HCT116 (cell line): Measurements from ENCODE around the gene MATR3. TPM values are rescaled to one million over a fixed set of nuclear protein-coding genes. Genes with fewer than 3 reads are reported as not detected.

Source experiments
- ATAC-seq: fragments of 200-7000 bp; cut with Tn5 transposase; 2 replicates; pipeline ENCODE4 v1.9.1; 2020; ENCODE audit warnings: mild to moderate bottlenecking, moderate library complexity
- Bru-seq: library from RNA; stranded (reverse); fragments of 400-500 nt; gene quantifications from one replicate; lab custom pipeline; 2021; lab: Mats Ljungman, UMichigan
- BruChase-seq, 2 experiments: library from RNA; stranded (reverse); fragments of 400-500 nt; gene quantifications; one replicate each; lab custom pipeline; 2021; lab: Mats Ljungman, UMichigan
- BruUV-seq: library from RNA; stranded (reverse); fragments of 400-500 nt; replicated peaks from 2 replicates; lab custom pipeline; 2021; lab: Mats Ljungman, UMichigan
- CTCF ChIA-PET: fragments of 300-600 bp; sonication (Branson Sonifier 250); formaldehyde crosslinking; loops from one replicate; lab custom pipeline; 2021; ENCODE audit warnings: antibody characterized with exemption; lab: Charles Lee
- POLR2A ChIA-PET: fragments of 300-600, 350-600 bp; sonication (Branson Sonifier 250); formaldehyde crosslinking; loops from one replicate; lab custom pipeline; 2021; ENCODE audit warnings: antibody characterized with exemption; lab: Charles Lee
- RAD21 ChIA-PET, 2 experiments: fragments of 300-600 bp; sonication (Branson Sonifier 250); formaldehyde crosslinking; loops; one replicate each; lab custom pipeline; 2023; ENCODE audit warnings: low total read pairs in 2 of 2; ENCODE audit not compliant: uncharacterized antibody in 2 of 2, unreplicated experiment in 2 of 2, low non-redundant PET in 1 of 2; lab: Charles Lee
- DNase-seq: peaks from one replicate; pipeline ENCODE4 v3.0.0-alpha.2; 2010; ENCODE audit warnings: low read depth, low spot score
- H2AFZ ChIP-seq: fragments of 200-600 bp; shearing (Covaris generic), sonication (generic); 2 replicates; pipeline ENCODE4 v1.6.1; 2017; ENCODE audit warnings: low read depth, mixed run types, mixed read lengths, antibody characterized with exemption, low read length; ENCODE audit not compliant: poor library complexity, severe bottlenecking
- H3K27ac ChIP-seq: 2 replicates; pipeline ENCODE4 v1.5.1; 2012; ENCODE audit warnings: low read depth, low read length
- H3K27me3 ChIP-seq: fragments of 200-600 bp; sonication (generic); 2 replicates; pipeline ENCODE4 v1.6.1; 2016; ENCODE audit warnings: mixed run types, low read length, mixed read lengths; ENCODE audit not compliant: insufficient read depth
- H3K36me3 ChIP-seq, 2 experiments: fragments of 200-500 bp in 1 of 2; fragments of 200-600 bp in 1 of 2; sonication (Bioruptor generic) in 1 of 2; sonication (generic) in 1 of 2; 2 replicates each; pipeline versions ENCODE4 v1.5.1 to v1.6.1; 2014 to 2016; ENCODE audit warnings: low read length in 2 of 2, inconsistent platforms in 1 of 2, mixed read lengths in 1 of 2, mixed run types in 1 of 2; ENCODE audit not compliant: insufficient read depth in 2 of 2, control insufficient read depth in 1 of 2
- H3K4me1 ChIP-seq, 2 experiments: fragments of 200-600 bp in 1 of 2; sonication (generic) in 1 of 2; 2 replicates each; pipeline versions ENCODE4 v1.5.1 to v1.6.1; 2012 to 2017; ENCODE audit warnings: low read length in 2 of 2, inconsistent platforms in 1 of 2, mild to moderate bottlenecking in 1 of 2, mixed read lengths in 1 of 2, mixed run types in 1 of 2, moderate library complexity in 1 of 2; ENCODE audit not compliant: insufficient read depth in 2 of 2, control insufficient read depth in 1 of 2
- H3K4me2 ChIP-seq: fragments of 200-600 bp; sonication (generic); 2 replicates; pipeline ENCODE4 v1.6.1; 2017; ENCODE audit warnings: mixed run types, low read length, mixed read lengths
- H3K4me3 ChIP-seq, 2 experiments: fragments of 200-600 bp in 1 of 2; sonication (generic) in 1 of 2; replicated peaks in 1 of 2; 2 replicates each; pipeline ENCODE4 v1.5.1; 2011 to 2016; ENCODE audit warnings: low read length in 2 of 2, control low read depth in 1 of 2, low read depth in 1 of 2, mild to moderate bottlenecking in 1 of 2, mixed read lengths in 1 of 2, mixed run types in 1 of 2
- H3K79me2 ChIP-seq: fragments of 200-600 bp; sonication (generic); 2 replicates; pipeline ENCODE4 v1.6.1; 2017; ENCODE audit warnings: mild to moderate bottlenecking, mixed run types, low read length, moderate library complexity, mixed read lengths; ENCODE audit not compliant: insufficient read depth
- H3K9ac ChIP-seq: fragments of 200-600 bp; sonication (generic); 2 replicates; pipeline ENCODE4 v1.6.1; 2016; ENCODE audit warnings: low read length, mixed read lengths
- H3K9me2 ChIP-seq: fragments of 200-600 bp; sonication (generic), shearing (Covaris generic); 2 replicates; pipeline ENCODE4 v1.6.1; 2017; ENCODE audit warnings: mixed run types, mild to moderate bottlenecking, moderate library complexity; ENCODE audit not compliant: insufficient read depth
- H3K9me3 ChIP-seq, 2 experiments: fragments of 200-500 bp in 1 of 2; fragments of 200-600 bp in 1 of 2; sonication (Bioruptor generic) in 1 of 2; sonication (generic) in 1 of 2; 2 replicates each; pipeline ENCODE4 v1.6.1; 2014 to 2017; ENCODE audit warnings: low read length in 2 of 2, mixed read lengths in 2 of 2, inconsistent platforms in 1 of 2, low read depth in 1 of 2, mild to moderate bottlenecking in 1 of 2, mixed run types in 1 of 2, moderate library complexity in 1 of 2; ENCODE audit not compliant: control insufficient read depth in 1 of 2, insufficient read depth in 1 of 2
- H4K20me1 ChIP-seq: fragments of 200-600 bp; sonication (generic), shearing (Covaris generic); 2 replicates; pipeline ENCODE4 v1.6.1; 2017; ENCODE audit warnings: mixed run types, mild to moderate bottlenecking, moderate library complexity; ENCODE audit not compliant: insufficient read depth
- CBX3 ChIP-seq: IDR thresholded peaks from 2 replicates; pipeline ENCODE4 v1.6.1; 2012; ENCODE audit warnings: low read depth
- CEBPB ChIP-seq: IDR thresholded peaks from 2 replicates; pipeline ENCODE4 v1.6.1; 2012; ENCODE audit warnings: low read depth
- EGR1 ChIP-seq: IDR thresholded peaks from 2 replicates; pipeline ENCODE4 v1.6.1; 2012; ENCODE audit warnings: low read depth
- ELF1 ChIP-seq: IDR thresholded peaks from 2 replicates; pipeline ENCODE4 v1.6.1; 2012; ENCODE audit warnings: low read depth, borderline replicate concordance
- EZH2phosphoT487 ChIP-seq: fragments of 200-600 bp; IDR thresholded peaks from 2 replicates; pipeline ENCODE4 v1.6.1; 2018; ENCODE audit warnings: antibody characterized with exemption, borderline replicate concordance
- FOSL1 ChIP-seq: IDR thresholded peaks from 2 replicates; pipeline ENCODE4 v1.6.1; 2012; ENCODE audit warnings: low read depth
- JUND ChIP-seq: IDR thresholded peaks from 2 replicates; pipeline ENCODE4 v1.6.1; 2012
- POLR2A ChIP-seq: IDR thresholded peaks from 2 replicates; pipeline ENCODE4 v1.7.0; 2011; ENCODE audit warnings: borderline replicate concordance; ENCODE audit not compliant: insufficient read depth, insufficient read length; ENCODE audit errors: extremely low read depth
- POLR2AphosphoS5 ChIP-seq: IDR thresholded peaks from 2 replicates; pipeline ENCODE4 v1.6.1; 2011; ENCODE audit warnings: mild to moderate bottlenecking, low read depth, low read length, moderate library complexity
- RAD21 ChIP-seq: IDR thresholded peaks from 2 replicates; pipeline ENCODE4 v1.6.1; 2012; ENCODE audit warnings: low read depth, mild to moderate bottlenecking
- SIN3A ChIP-seq: IDR thresholded peaks from 2 replicates; pipeline ENCODE4 v1.6.1; 2012; ENCODE audit warnings: low read depth
- SP1 ChIP-seq: IDR thresholded peaks from 2 replicates; pipeline ENCODE4 v1.6.1; 2012; ENCODE audit warnings: low read depth
- SRF ChIP-seq: IDR thresholded peaks from 2 replicates; pipeline ENCODE4 v1.6.1; 2012; ENCODE audit warnings: low read depth
- YY1 ChIP-seq: IDR thresholded peaks from 2 replicates; pipeline ENCODE4 v1.6.1; 2011; ENCODE audit warnings: low read length, low read depth, moderate library complexity, mild to moderate bottlenecking; ENCODE audit not compliant: insufficient replicate concordance; ENCODE audit errors: extremely low read depth
- ZFX ChIP-seq: fragments of 450-650 bp; IDR thresholded peaks from 2 replicates; pipeline ENCODE4 v1.6.1; 2017
- ZNF274 ChIP-seq: fragments of 200-500 bp; sonication (Bioruptor generic); IDR thresholded peaks from 2 replicates; pipeline ENCODE4 v1.6.1; 2014; ENCODE audit warnings: mild to moderate bottlenecking, low read depth, low read length, inconsistent platforms
- intact Hi-C: fragments of 100-400 bp; cut with micrococcal nuclease; formaldehyde crosslinking; loops from 2 replicates; pipeline ENCODE4 v1.10.0; 2022
- long read RNA-seq: library from polyadenylated mRNA; unstranded; transcript quantifications from one replicate; pipeline ENCODE4 v2.0.0, GENCODE V29; 2021; ENCODE audit not compliant: unreplicated experiment
- polyA plus RNA-seq: library from polyadenylated mRNA; unstranded; fragments of >200 nt; gene quantifications from 2 replicates; pipeline ENCODE4 v1.2.1, GENCODE V29; 2012; ENCODE audit warnings: missing spikeins
- total RNA-seq: library from RNA; stranded (reverse); gene quantifications from one replicate; pipeline ENCODE4 v1.2.1, GENCODE V29; 2021; ENCODE audit not compliant: unreplicated experiment
- TF ChIP-seq, protein P1 (sequence below), 3 experiments: fragments of 200-600 bp in 1 of 3; sonication (generic) in 1 of 3; IDR thresholded peaks in 2 of 3; conservative IDR thresholded peaks in 1 of 3; 2 replicates each; pipeline ENCODE4 v1.5.1; 2012 to 2017; ENCODE audit warnings: low read depth in 2 of 3, low read length in 2 of 3, antibody characterized with exemption in 1 of 3, borderline replicate concordance in 1 of 3, control low read depth in 1 of 3, mild to moderate bottlenecking in 1 of 3, mixed read lengths in 1 of 3, mixed run types in 1 of 3, moderate library complexity in 1 of 3; ENCODE audit not compliant: insufficient read depth in 1 of 3
- TF ChIP-seq, protein P2 (sequence below): IDR thresholded peaks from 2 replicates; pipeline ENCODE4 v1.6.1; 2011; ENCODE audit warnings: mild to moderate bottlenecking, low read length, moderate library complexity; ENCODE audit not compliant: insufficient replicate concordance; ENCODE audit errors: extremely low read depth

Gene MATR3, protein sequence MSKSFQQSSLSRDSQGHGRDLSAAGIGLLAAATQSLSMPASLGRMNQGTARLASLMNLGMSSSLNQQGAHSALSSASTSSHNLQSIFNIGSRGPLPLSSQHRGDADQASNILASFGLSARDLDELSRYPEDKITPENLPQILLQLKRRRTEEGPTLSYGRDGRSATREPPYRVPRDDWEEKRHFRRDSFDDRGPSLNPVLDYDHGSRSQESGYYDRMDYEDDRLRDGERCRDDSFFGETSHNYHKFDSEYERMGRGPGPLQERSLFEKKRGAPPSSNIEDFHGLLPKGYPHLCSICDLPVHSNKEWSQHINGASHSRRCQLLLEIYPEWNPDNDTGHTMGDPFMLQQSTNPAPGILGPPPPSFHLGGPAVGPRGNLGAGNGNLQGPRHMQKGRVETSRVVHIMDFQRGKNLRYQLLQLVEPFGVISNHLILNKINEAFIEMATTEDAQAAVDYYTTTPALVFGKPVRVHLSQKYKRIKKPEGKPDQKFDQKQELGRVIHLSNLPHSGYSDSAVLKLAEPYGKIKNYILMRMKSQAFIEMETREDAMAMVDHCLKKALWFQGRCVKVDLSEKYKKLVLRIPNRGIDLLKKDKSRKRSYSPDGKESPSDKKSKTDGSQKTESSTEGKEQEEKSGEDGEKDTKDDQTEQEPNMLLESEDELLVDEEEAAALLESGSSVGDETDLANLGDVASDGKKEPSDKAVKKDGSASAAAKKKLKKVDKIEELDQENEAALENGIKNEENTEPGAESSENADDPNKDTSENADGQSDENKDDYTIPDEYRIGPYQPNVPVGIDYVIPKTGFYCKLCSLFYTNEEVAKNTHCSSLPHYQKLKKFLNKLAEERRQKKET
- total RNA-seq (123 TPM), Bru-seq, nascent RNA (percentile 97 among the genes with signal in this experiment), BruChase-seq, experiment 1, labeled RNA remaining after a 6-hour chase (percentile 98 among the genes with signal in this experiment), BruChase-seq, experiment 2, labeled RNA remaining after a 2-hour chase (percentile 98 among the genes with signal in this experiment)
- 64.6 and 94.3 TPM in 2 replicates for polyA plus RNA-seq
- long read RNA-seq, full-length matches to known transcripts: 458 of 649 reads
- long read RNA-seq, partial matches to known transcripts: 52 of 649 reads
- long read RNA-seq, other reads (novel, unspliced or antisense): 139 of 649 reads

DNA sequence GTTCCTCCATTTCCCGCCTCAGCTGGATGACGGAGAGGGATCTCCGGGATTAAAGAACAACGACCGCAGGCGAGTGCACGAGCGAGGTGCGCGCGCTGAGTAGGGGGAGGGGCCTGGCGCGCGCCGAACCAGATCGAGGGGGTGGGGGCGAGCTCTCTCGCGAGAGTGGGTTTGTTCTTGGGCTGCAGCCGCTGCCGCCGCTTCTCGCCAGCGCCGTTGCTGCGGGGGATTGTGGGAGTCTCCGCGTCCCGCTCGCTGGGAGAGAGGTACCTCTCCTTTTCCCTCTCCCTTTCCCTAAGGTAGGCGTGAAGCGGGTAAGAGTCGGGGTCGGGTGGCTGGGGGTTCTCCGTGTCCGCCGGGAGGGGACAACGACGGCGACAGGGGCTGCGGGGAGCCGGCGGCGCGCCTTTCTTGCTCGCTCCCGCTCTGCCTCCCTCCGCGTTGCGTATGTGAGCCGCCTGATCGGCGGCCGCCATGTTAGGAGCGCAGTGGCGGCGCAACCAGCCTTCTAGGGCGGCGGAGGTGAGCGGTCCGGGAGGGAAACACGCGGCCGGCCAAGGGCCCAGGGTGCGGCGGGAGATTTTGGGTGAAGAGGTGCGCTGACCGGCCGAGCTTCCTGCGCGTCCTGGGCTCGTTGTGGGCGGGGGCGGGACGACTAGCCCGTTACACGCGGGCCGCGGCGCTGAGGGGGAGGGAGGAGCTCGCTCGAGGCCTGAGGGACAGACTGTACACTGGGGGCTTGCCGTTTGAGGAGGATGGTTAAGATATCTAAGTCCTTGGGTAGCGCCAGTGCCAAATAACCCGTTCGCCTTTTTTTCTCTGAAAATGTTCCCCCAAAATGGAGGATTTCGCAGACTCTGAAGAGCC, at the start of gene MATR3:
MATR3 (plus strand) TSS at position 234 of the 867 bp plus-strand sequence. CDS start 13,676 bp downstream, outside the sequence.
- DNase-seq (peak; percentile 91), ATAC-seq (peak; percentile 85)
- no peaks in the 10 kb centered on the region for H3K9me3 ChIP-seq
- ChIA-PET POLR2A (interaction anchor here (0.6 to 3.0 kb wide), 18 partner anchors 10 to 718 kb away, joined by 3 to 24 read pairs (median 3); partner anchors contain the start of genes CTNNA1, HSPA9, PAIP2 and SPATA24), RAD21 (interaction anchor here (0.6 to 0.7 kb wide), 2 partner anchors 18 to 21 kb away, joined by 3 read pairs; no protein-coding TSS in a partner anchor), CTCF (interaction anchor here (1.5 kb wide), 1 partner anchor 48 kb away, joined by 3 read pairs; the partner anchor contains the start of gene PAIP2)
- no peak within 1 kb of the TSS for H2AFZ ChIP-seq
- peaks cover 53% of the 10 kb centered on the region for H3K79me2 ChIP-seq
- peaks cover 0 to 7% of the 10 kb centered on the region in 2 experiments; a peak in 3 of 4 replicates for H3K36me3 ChIP-seq
- peak within 1 kb of the TSS; percentile 67 for H3K4me2 ChIP-seq
- H4K20me1 ChIP-seq: peaks cover 36% of the 10 kb centered on the region; the same call in 1 of the 2 replicates
- intact Hi-C loops: loop anchor here (1.0 to 2.0 kb wide), 2 partner anchors 48 to 99 kb away; partner anchors contain the start of gene PAIP2
- H3K27me3 ChIP-seq: no peaks in the 10 kb centered on the region
- H3K9me2 ChIP-seq: no peaks in the 10 kb centered on the region
- H3K27ac ChIP-seq: peak within 1 kb of the TSS; percentile 99
- H3K4me1 ChIP-seq: peaks cover 27 to 39% of the 10 kb centered on the region in 2 experiments
- peak within 1 kb of the TSS; percentile 95 for H3K9ac ChIP-seq
- BruUV-seq: TSS peak; percentile 36
- H3K4me3 ChIP-seq: peak within 1 kb of the TSS; percentile 69 to 76
- TF ChIP-seq, protein P1, sequence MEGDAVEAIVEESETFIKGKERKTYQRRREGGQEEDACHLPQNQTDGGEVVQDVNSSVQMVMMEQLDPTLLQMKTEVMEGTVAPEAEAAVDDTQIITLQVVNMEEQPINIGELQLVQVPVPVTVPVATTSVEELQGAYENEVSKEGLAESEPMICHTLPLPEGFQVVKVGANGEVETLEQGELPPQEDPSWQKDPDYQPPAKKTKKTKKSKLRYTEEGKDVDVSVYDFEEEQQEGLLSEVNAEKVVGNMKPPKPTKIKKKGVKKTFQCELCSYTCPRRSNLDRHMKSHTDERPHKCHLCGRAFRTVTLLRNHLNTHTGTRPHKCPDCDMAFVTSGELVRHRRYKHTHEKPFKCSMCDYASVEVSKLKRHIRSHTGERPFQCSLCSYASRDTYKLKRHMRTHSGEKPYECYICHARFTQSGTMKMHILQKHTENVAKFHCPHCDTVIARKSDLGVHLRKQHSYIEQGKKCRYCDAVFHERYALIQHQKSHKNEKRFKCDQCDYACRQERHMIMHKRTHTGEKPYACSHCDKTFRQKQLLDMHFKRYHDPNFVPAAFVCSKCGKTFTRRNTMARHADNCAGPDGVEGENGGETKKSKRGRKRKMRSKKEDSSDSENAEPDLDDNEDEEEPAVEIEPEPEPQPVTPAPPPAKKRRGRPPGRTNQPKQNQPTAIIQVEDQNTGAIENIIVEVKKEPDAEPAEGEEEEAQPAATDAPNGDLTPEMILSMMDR (IDR thresholded peaks at IDR 0.05 in 2 of 3, conservative IDR thresholded peaks at IDR 0.05 in 1 of 3; ENCODE audit: borderline replicate concordance in 1 of 3, insufficient read depth in 1 of 3, low read depth in 2 of 3, low read length in 2 of 3): no peak
- no peak for TF ChIP-seq JUND
- TF ChIP-seq RAD21: no peak
- no peak for TF ChIP-seq CBX3
- no peak for TF ChIP-seq CEBPB
- peak; percentile 96 for TF ChIP-seq POLR2AphosphoS5
- no peak for TF ChIP-seq ZNF274
- TF ChIP-seq FOSL1: no peak
- TF ChIP-seq YY1: peak; percentile 87
- TF ChIP-seq SP1: no peak
- TF ChIP-seq ZFX: peak; percentile 67; the same call in 1 of the 2 replicates
- no peak for TF ChIP-seq ELF1
- peak; percentile 81 for TF ChIP-seq POLR2A
- TF ChIP-seq, protein P2, sequence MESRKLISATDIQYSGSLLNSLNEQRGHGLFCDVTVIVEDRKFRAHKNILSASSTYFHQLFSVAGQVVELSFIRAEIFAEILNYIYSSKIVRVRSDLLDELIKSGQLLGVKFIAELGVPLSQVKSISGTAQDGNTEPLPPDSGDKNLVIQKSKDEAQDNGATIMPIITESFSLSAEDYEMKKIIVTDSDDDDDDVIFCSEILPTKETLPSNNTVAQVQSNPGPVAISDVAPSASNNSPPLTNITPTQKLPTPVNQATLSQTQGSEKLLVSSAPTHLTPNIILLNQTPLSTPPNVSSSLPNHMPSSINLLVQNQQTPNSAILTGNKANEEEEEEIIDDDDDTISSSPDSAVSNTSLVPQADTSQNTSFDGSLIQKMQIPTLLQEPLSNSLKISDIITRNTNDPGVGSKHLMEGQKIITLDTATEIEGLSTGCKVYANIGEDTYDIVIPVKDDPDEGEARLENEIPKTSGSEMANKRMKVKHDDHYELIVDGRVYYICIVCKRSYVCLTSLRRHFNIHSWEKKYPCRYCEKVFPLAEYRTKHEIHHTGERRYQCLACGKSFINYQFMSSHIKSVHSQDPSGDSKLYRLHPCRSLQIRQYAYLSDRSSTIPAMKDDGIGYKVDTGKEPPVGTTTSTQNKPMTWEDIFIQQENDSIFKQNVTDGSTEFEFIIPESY: peak; percentile 97
- TF ChIP-seq EGR1: no peak
- TF ChIP-seq SRF: no peak
- no peak for TF ChIP-seq EZH2phosphoT487
- no peak for TF ChIP-seq SIN3A
